CD14-positive monocyte (primary cell): ENCODE results near the gene CCNY. TPM values are rescaled to one million over a fixed set of nuclear protein-coding genes. Genes with fewer than 3 reads are reported as not detected.

Source experiments
- DNase-seq, 3 donors: peaks; one replicate each; pipeline ENCODE4 v3.0.0-alpha.2; 2011 to 2022
- H2AFZ ChIP-seq: 2 replicates; pipeline ENCODE4 v1.6.0; 2012; ENCODE audit warnings: mild to moderate bottlenecking, low read depth, low read length, inconsistent platforms; ENCODE audit not compliant: insufficient read depth, poor library complexity, severe bottlenecking
- H3K27ac ChIP-seq, 2 donors: 1 replicate in 1 of 2; 2 replicates in 1 of 2; pipeline ENCODE4 v1.5.1; 2012 to 2013; ENCODE audit warnings: low read length in 2 of 2, control low read depth in 1 of 2, inconsistent platforms in 1 of 2, low read depth in 1 of 2, mild to moderate bottlenecking in 1 of 2
- H3K27me3 ChIP-seq, 2 donors: one replicate each; pipeline versions ENCODE4 v1.6.0 to v1.6.1; 2011 to 2013; ENCODE audit warnings: low read length in 2 of 2; ENCODE audit not compliant: control insufficient read depth in 2 of 2, insufficient read depth in 2 of 2
- H3K36me3 ChIP-seq, 2 donors: replicated peaks in 1 of 2; 1 replicate in 1 of 2; 2 replicates in 1 of 2; pipeline versions ENCODE4 v1.5.1 to v1.6.1; 2012 to 2013; ENCODE audit warnings: low read length in 2 of 2, control low read depth in 1 of 2, inconsistent platforms in 1 of 2, mild to moderate bottlenecking in 1 of 2; ENCODE audit not compliant: insufficient read depth in 2 of 2, control insufficient read depth in 1 of 2
- H3K4me1 ChIP-seq, 2 donors: 1 replicate in 1 of 2; 2 replicates in 1 of 2; pipeline versions ENCODE4 v1.5.1 to v1.6.1; 2012 to 2013; ENCODE audit warnings: low read length in 2 of 2, control low read depth in 1 of 2, inconsistent platforms in 1 of 2, mild to moderate bottlenecking in 1 of 2, moderate library complexity in 1 of 2; ENCODE audit not compliant: insufficient read depth in 2 of 2, control insufficient read depth in 1 of 2
- H3K4me2 ChIP-seq: replicated peaks from 2 replicates; pipeline ENCODE3; 2012; ENCODE audit warnings: low read length, moderate library complexity, mild to moderate bottlenecking; ENCODE audit not compliant: poor library complexity, severe bottlenecking; ENCODE audit errors: extremely low read depth
- H3K4me3 ChIP-seq, 3 experiments: fragments of 200-600 bp in 1 of 3; sonication (generic) in 1 of 3; replicated peaks in 1 of 3; 1 replicate in 2 of 3; 2 replicates in 1 of 3; pipeline ENCODE4 v1.5.1; 2011 to 2013; ENCODE audit warnings: low read length in 3 of 3, mild to moderate bottlenecking in 3 of 3, control low read depth in 2 of 3, low read depth in 2 of 3, inconsistent platforms in 1 of 3, moderate library complexity in 1 of 3
- H3K79me2 ChIP-seq: 2 replicates; pipeline ENCODE4 v1.6.0; 2012; ENCODE audit warnings: mild to moderate bottlenecking, control low read depth, inconsistent platforms, low read length, moderate library complexity; ENCODE audit not compliant: insufficient read depth
- H3K9ac ChIP-seq: 2 replicates; pipeline ENCODE4 v1.6.0; 2017; ENCODE audit warnings: low read length, mild to moderate bottlenecking; ENCODE audit not compliant: insufficient read depth, poor library complexity, severe bottlenecking
- H3K9me3 ChIP-seq, 2 donors: replicated peaks in 1 of 2; 1 replicate in 1 of 2; 2 replicates in 1 of 2; pipeline versions ENCODE4 v1.5.1 to v1.6.1; 2012 to 2013; ENCODE audit warnings: low read length in 2 of 2, control low read depth in 1 of 2; ENCODE audit not compliant: control insufficient read depth in 1 of 2, insufficient read depth in 1 of 2
- H4K20me1 ChIP-seq: 2 replicates; pipeline ENCODE4 v1.6.0; 2012; ENCODE audit warnings: mild to moderate bottlenecking, low read length, control low read depth, moderate library complexity; ENCODE audit not compliant: insufficient read depth
- H3K27ac Mint-ChIP-seq, 7 donors: one replicate each; pipeline ENCODE4 v1.8.0; 2020; ENCODE audit warnings: mild to moderate bottlenecking in 7 of 7, mixed read lengths in 7 of 7, moderate library complexity in 6 of 7, inconsistent platforms in 2 of 7
- H3K27me3 Mint-ChIP-seq, 3 donors: one replicate each; pipeline ENCODE4 v1.8.0; 2021 to 2022; ENCODE audit warnings: low read depth in 3 of 3, mild to moderate bottlenecking in 3 of 3, mixed read lengths in 3 of 3, moderate library complexity in 3 of 3, inconsistent platforms in 1 of 3
- H3K36me3 Mint-ChIP-seq, 2 donors: one replicate each; pipeline ENCODE4 v1.8.0; 2020; ENCODE audit warnings: mixed read lengths in 2 of 2, inconsistent platforms in 1 of 2, mild to moderate bottlenecking in 1 of 2
- H3K4me1 Mint-ChIP-seq: one replicate; pipeline ENCODE4 v1.8.0; 2020; ENCODE audit warnings: mild to moderate bottlenecking, mixed read lengths
- H3K4me3 Mint-ChIP-seq, 2 donors: one replicate each; pipeline ENCODE4 v1.8.0; 2020; ENCODE audit warnings: mild to moderate bottlenecking in 2 of 2, mixed read lengths in 2 of 2, moderate library complexity in 1 of 2
- H3K9me3 Mint-ChIP-seq, 7 donors: one replicate each; pipeline ENCODE4 v1.8.0; 2020 to 2022; ENCODE audit warnings: mixed read lengths in 7 of 7, mild to moderate bottlenecking in 6 of 7, moderate library complexity in 6 of 7, inconsistent platforms in 2 of 7
- CTCF ChIP-seq: fragments of 200-600 bp; IDR thresholded peaks from one replicate; pipeline ENCODE4 v1.8.0; 2022; ENCODE audit warnings: antibody characterized with exemption, mild to moderate bottlenecking
- WGBS: methylation state at CpG from one replicate; pipeline ENCODE4 v1.1.5; 2013; ENCODE audit warnings: missing lambda C conversion rate; ENCODE audit not compliant: insufficient coverage; 5-methylcytosine and 5-hydroxymethylcytosine counted together
- intact Hi-C, 2 donors: fragments of 100-400 bp; cut with micrococcal nuclease; formaldehyde crosslinking; loops; one replicate each; pipeline versions ENCODE4 v1.15.0 to v1.15.1; 2023
- polyA plus RNA-seq, 3 donors: library from polyadenylated mRNA; depleted of rRNA in 1 of 3; unstranded in 2 of 3; stranded (reverse) in 1 of 3; fragments of 300-500 nt in 2 of 3; fragments of >200 nt in 1 of 3; fragmentation: Illumina TruSeq in 2 of 3; gene quantifications; 1 replicate in 2 of 3; 2 replicates in 1 of 3; pipeline ENCODE4 v1.2.3, GENCODE V29; 2012 to 2021

The CCNY gene
- polyA plus RNA-seq, 3 donors: 39.9 to 116 (median 64.8) TPM

GRCh38 chr10:35579726-35580422, 243.6 kb downstream of the CCNY start:
- no peaks in the 10 kb centered on the region for H3K4me1 ChIP-seq
- H3K4me2 ChIP-seq: no peak overlapping the region
- no peak for DNase-seq
- WGBS: 90% methylated on average over 8 of the region's 12 CpGs
- H3K27me3 ChIP-seq: no peaks in the 10 kb centered on the region
- no peak overlapping the region for H3K27ac ChIP-seq
- no peak overlapping the region for H3K9ac ChIP-seq
- Mint-ChIP-seq H3K27ac (no peak overlapping the region), H3K9me3 (peaks cover 0 to 6% (median 2%) of the 10 kb centered on the region in 7 donors), H3K27me3 (peaks cover 2 to 8% (median 3%) of the 10 kb centered on the region in 3 donors), H3K36me3 (peaks cover 5 to 6% of the 10 kb centered on the region in 2 donors), H3K4me1 (no peaks in the 10 kb centered on the region), H3K4me3 (no peak overlapping the region)
- intact Hi-C loops: no loop called here
- no peak overlapping the region for H3K4me3 ChIP-seq
- no peaks in the 10 kb centered on the region for H3K79me2 ChIP-seq
- H2AFZ ChIP-seq: no peak overlapping the region
- H3K9me3 ChIP-seq: no peaks in the 10 kb centered on the region
- no peak for TF ChIP-seq CTCF
- peaks cover 3 to 10% of the 10 kb centered on the region in 2 donors for H3K36me3 ChIP-seq
- no peaks in the 10 kb centered on the region for H4K20me1 ChIP-seq

- H3K4me2 ChIP-seq: no peak overlapping the region
- TF ChIP-seq CTCF: no peak
- H2AFZ ChIP-seq: no peak overlapping the region
- H3K9me3 ChIP-seq: no peaks in the 10 kb centered on the region
- H3K9me3 Mint-ChIP-seq: peaks cover 0 to 6% (median 2%) of the 10 kb centered on the region in 7 donors
- H3K9ac ChIP-seq: no peak overlapping the region
- H4K20me1 ChIP-seq: no peaks in the 10 kb centered on the region
- no peaks in the 10 kb centered on the region for H3K4me1 Mint-ChIP-seq
- no peak overlapping the region for H3K27ac ChIP-seq
- H3K27me3 ChIP-seq: no peaks in the 10 kb centered on the region
- H3K4me1 ChIP-seq: no peaks in the 10 kb centered on the region
- peaks cover 0 to 4% of the 10 kb centered on the region in 2 donors for H3K36me3 ChIP-seq
- H3K4me3 ChIP-seq: no peak overlapping the region
- H3K36me3 Mint-ChIP-seq: peaks cover 3% of the 10 kb centered on the region in 2 donors
- H3K27ac Mint-ChIP-seq: no peak overlapping the region
- intact Hi-C loops: no loop called here
- H3K27me3 Mint-ChIP-seq: peaks cover 2 to 7% (median 3%) of the 10 kb centered on the region in 3 donors
- no peak overlapping the region for H3K4me3 Mint-ChIP-seq
- no peaks in the 10 kb centered on the region for H3K79me2 ChIP-seq
- WGBS: 94% methylated on average over 2 of the region's 3 CpGs
- no peak for DNase-seq
Measured at GRCh38 chr10:35580423-35580770, 244.1 kb downstream of the CCNY start.
